ENCODE results near the gene EVL.
A peak's percentile ranks its signal among the peaks of the same experiment; 100 is the strongest.

Gene EVL

GRCh38 chr14:100191584-100192249, 126.5 kb downstream of the EVL start:
- DNase-seq (ENCODE audit: insufficient read length, low spot score) (no peak), FAIRE-seq (no peak)

DNA sequence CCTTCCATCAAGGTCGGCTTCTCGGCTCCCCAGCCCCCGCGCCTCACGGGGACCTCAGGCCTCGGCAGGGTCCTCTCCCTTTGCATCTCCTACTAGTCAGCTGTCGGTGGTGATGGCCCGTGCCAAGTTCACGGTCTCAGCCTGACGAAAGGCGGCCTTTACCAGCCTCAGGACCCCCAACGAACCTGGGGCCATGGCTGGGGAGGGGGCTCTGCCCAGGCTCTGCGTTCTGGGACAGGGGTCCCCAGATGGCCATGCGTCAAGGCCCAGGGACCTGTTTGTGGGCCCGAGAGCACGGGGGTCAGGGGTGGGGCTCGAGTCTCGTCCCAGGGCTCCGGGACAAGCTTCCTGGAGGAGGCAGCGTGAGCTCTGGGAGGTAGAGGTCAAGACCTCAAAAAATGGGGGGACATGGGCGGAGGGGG, 127.0 kb downstream of the EVL start:
- FAIRE-seq (no peak), DNase-seq (ENCODE audit: insufficient read length, low spot score) (no peak)

DNA sequence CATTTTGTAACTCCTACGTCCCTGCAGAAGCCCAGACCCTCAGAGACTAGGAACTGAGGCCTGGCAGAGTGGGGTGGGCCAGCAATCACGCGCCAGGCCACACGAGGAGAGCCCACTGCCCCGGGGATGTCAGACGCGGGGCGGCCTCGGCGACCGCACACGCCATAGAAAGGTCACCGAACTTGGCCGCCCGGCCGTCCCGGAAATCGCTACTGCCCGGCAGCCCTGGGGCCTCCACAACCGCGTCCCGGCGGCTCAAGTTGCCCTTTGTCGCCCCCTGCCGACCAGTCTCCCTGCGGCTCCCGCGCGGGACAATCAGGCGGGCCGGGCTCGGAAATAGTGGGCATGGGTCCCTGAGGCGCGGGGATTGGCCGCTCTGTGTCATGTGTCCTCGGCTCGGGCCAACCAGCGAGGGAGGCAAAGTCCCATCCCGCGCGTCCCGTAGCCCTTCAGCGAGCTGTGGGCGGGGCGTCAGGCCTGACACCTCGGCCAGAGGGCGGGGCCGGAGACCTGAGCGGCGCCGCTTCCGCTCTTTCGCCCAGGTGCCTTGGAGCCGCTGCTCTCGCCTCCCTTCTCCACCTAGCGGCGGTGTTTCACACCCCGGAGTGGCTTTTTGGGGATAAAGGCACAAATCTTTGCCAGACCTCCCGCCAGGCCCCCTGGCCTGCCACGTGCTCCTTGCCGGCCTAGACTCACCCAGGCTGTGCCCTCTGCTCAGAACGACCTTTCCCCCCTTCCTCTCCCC, 127.6 kb downstream of the EVL start:
- DNase-seq (ENCODE audit: insufficient read length, low spot score), result peak; percentile 100
- peak; percentile 89 for FAIRE-seq

All from HTR-8/SVneo (cell line).